GM23338 (cell line): Measurements from ENCODE around the gene CSF2RB. TPM values are rescaled to one million over a fixed set of nuclear protein-coding genes. Genes with fewer than 3 reads are reported as not detected.
A peak's percentile ranks its signal among the peaks of the same experiment; 100 is the strongest.

Experiments used
- ATAC-seq: fragments of 200-7000 bp; cut with Tn5 transposase; 3 replicates; pipeline ENCODE4 v1.9.1; 2020
- DNase-seq: peaks from one replicate; pipeline ENCODE4 v3.0.0-alpha.2; 2015; ENCODE audit warnings: low spot score
- H2AFZ ChIP-seq: fragments of 200-600 bp; sonication (generic); 2 replicates; pipeline ENCODE4 v1.8.0; 2016; ENCODE audit warnings: antibody characterized with exemption, mild to moderate bottlenecking, moderate library complexity
- H3F3A ChIP-seq: fragments of 200-600 bp; sonication (generic); replicated peaks from 2 replicates; pipeline ENCODE4 v1.8.0; 2017; ENCODE audit warnings: antibody characterized with exemption, mixed run types, low read depth
- H3K27ac ChIP-seq: fragments of 200-600 bp; sonication (generic); 2 replicates; pipeline ENCODE4 v1.6.1; 2016; ENCODE audit warnings: low read depth
- H3K27me3 ChIP-seq: fragments of 200-600 bp; sonication (generic); 2 replicates; pipeline ENCODE4 v1.8.0; 2016; ENCODE audit warnings: mild to moderate bottlenecking, mixed run types, moderate library complexity; ENCODE audit not compliant: insufficient read depth
- H3K36me3 ChIP-seq: fragments of 200-600 bp; sonication (generic); 2 replicates; pipeline ENCODE4 v1.8.0; 2016; ENCODE audit warnings: mild to moderate bottlenecking; ENCODE audit not compliant: insufficient read depth
- H3K4me1 ChIP-seq: fragments of 200-600 bp; sonication (generic); 2 replicates; pipeline ENCODE4 v1.8.0; 2016; ENCODE audit warnings: mild to moderate bottlenecking, moderate library complexity; ENCODE audit not compliant: insufficient read depth
- H3K4me2 ChIP-seq: fragments of 200-600 bp; sonication (generic); 2 replicates; pipeline ENCODE4 v1.7.1; 2017; ENCODE audit warnings: mixed run types
- H3K4me3 ChIP-seq: fragments of 200-600 bp; sonication (generic); 2 replicates; pipeline ENCODE4 v1.6.1; 2016; ENCODE audit warnings: mixed run types
- H3K79me2 ChIP-seq: fragments of 200-600 bp; sonication (generic); replicated peaks from 2 replicates; pipeline ENCODE4 v1.8.0; 2017; ENCODE audit warnings: mild to moderate bottlenecking; ENCODE audit not compliant: insufficient read depth
- H3K9me2 ChIP-seq: fragments of 200-600 bp; sonication (generic); 2 replicates; pipeline ENCODE4 v1.8.0; 2017; ENCODE audit not compliant: insufficient read depth
- H4K20me1 ChIP-seq: fragments of 200-600 bp; sonication (generic); replicated peaks from 2 replicates; pipeline ENCODE4 v1.8.0; 2017; ENCODE audit warnings: mild to moderate bottlenecking; ENCODE audit not compliant: insufficient read depth
- H3K27ac Mint-ChIP-seq: 2 replicates; pipeline ENCODE4 v1.8.0; 2020; ENCODE audit warnings: inconsistent platforms, mild to moderate bottlenecking, moderate library complexity, mixed read lengths
- H3K27me3 Mint-ChIP-seq: 3 replicates; pipeline ENCODE4 v1.8.0; 2022; ENCODE audit warnings: low read depth, mild to moderate bottlenecking, moderate library complexity, mixed read lengths, inconsistent platforms; ENCODE audit not compliant: insufficient read depth, poor library complexity
- H3K36me3 Mint-ChIP-seq: 3 replicates; pipeline ENCODE4 v1.8.0; 2021; ENCODE audit warnings: low read depth, mild to moderate bottlenecking, inconsistent platforms, moderate library complexity, mixed read lengths
- H3K4me1 Mint-ChIP-seq: 3 replicates; pipeline ENCODE4 v1.8.0; 2020; ENCODE audit warnings: mild to moderate bottlenecking, inconsistent platforms, mixed read lengths
- H3K4me3 Mint-ChIP-seq: 3 replicates; pipeline ENCODE4 v1.8.0; 2021; ENCODE audit warnings: moderate library complexity, mild to moderate bottlenecking, inconsistent platforms, mixed read lengths
- H3K9me3 Mint-ChIP-seq: 3 replicates; pipeline ENCODE4 v1.8.0; 2020; ENCODE audit warnings: moderate library complexity, mild to moderate bottlenecking, inconsistent platforms, mixed read lengths
- CREB1 ChIP-seq: fragments of 250-450 bp; sonication (Bioruptor Pico); IDR thresholded peaks from 2 replicates; pipeline ENCODE4 v1.5.0; 2020; ENCODE audit warnings: low read depth, mild to moderate bottlenecking, moderate library complexity
- POLR2AphosphoS5 ChIP-seq: IDR thresholded peaks from 2 replicates; pipeline ENCODE4 v1.6.1; 2016; ENCODE audit warnings: antibody characterized with exemption, low read depth
- STAT1 ChIP-seq: IDR thresholded peaks from one replicate; pipeline ENCODE4 v1.6.1; 2016; ENCODE audit warnings: antibody characterized with exemption; ENCODE audit not compliant: unreplicated experiment
- ZNF114 ChIP-seq: fragments of 250-450 bp; sonication (Bioruptor Pico); IDR thresholded peaks from 2 replicates; pipeline ENCODE4 v1.5.0; 2020; ENCODE audit warnings: mild to moderate bottlenecking, moderate library complexity
- polyA plus RNA-seq: library from polyadenylated mRNA; unstranded; fragments of >200 nt; fragmentation: Nextera tagmentation; extraction: Ambion mirVana; gene quantifications from 2 replicates; pipeline ENCODE4 v1.2.1, GENCODE V29; 2016
- total RNA-seq: library from RNA; depleted of rRNA; stranded (reverse); fragments of >200 nt; shearing (Covaris generic); gene quantifications from 2 replicates; pipeline ENCODE4 v1.2.3, GENCODE V29; 2014
- TF ChIP-seq, protein P1 (sequence below), 2 experiments: fragments of 200-600 bp in 1 of 2; sonication (generic) in 1 of 2; conservative IDR thresholded peaks; 2 replicates each; pipeline versions ENCODE4 v1.5.1 to v1.6.1; 2016 to 2017; ENCODE audit warnings: antibody characterized with exemption in 2 of 2, low read depth in 2 of 2, mild to moderate bottlenecking in 2 of 2, moderate library complexity in 1 of 2
- TF ChIP-seq, protein P2 (sequence below): IDR thresholded peaks from 2 replicates; pipeline ENCODE4 v1.6.1; 2016; ENCODE audit warnings: antibody characterized with exemption
- TF ChIP-seq, protein P3 (sequence below): fragments of 250-450 bp; sonication (Bioruptor Pico); IDR thresholded peaks from 2 replicates; pipeline ENCODE4 v1.5.0; 2020; ENCODE audit warnings: mild to moderate bottlenecking, moderate library complexity

CSF2RB gene
- total and polyA plus RNA-seq, 2 experiments from 2014 or later = not detected

DNA sequence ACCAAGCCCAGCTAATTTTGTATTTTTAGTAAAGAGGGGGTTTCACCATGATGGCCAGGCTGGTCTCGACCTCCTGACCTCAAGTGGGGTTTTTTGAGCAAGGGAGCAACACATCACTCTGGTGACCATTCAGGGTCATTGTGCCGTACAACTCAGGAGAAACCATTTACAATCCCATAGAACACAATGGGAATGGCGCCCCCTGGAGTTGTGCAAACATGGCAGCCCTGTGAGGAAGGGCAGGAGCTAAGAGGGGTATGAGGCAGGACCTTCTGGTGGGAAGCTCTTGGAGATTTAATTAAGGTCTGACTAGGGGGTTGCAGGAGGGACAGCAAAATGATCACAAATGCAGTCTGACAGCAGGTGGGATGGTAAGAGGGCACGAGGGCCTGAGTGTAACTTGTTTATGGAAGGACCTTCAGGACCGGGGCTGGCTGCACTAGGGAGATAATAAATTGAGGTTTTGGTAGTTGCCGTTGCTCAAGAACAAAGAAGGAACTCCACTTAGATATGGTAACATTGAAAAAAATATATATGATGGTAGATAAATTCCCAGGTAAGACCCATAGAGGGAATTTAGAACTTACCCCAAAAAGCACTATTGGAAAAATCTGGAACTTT lies 9.1 kb upstream of the CSF2RB start:
- Histone ChIP-seq H3K36me3 (no peaks in the 10 kb centered on the region), H3K4me2 (no peak overlapping the region), H4K20me1 (no peaks in the 10 kb centered on the region), H3K27me3 (peaks cover 6% of the 10 kb centered on the region; the same call in 1 of the 2 replicates), H3K4me3 (no peak overlapping the region), H3F3A (no peaks in the 10 kb centered on the region), H2AFZ (no peak overlapping the region), H3K9me2 (peaks cover 30% of the 10 kb centered on the region), H3K79me2 (no peaks in the 10 kb centered on the region), H3K27ac (no peak overlapping the region), H3K4me1 (peaks cover 11% of the 10 kb centered on the region; the same call in 1 of the 2 replicates)
- DNase-seq (no peak), ATAC-seq (no peak)
- H3K9me3 Mint-ChIP-seq = peaks cover 14% of the 10 kb centered on the region; the same call in 2 of the 3 replicates
- H3K27me3 Mint-ChIP-seq = peaks cover 27% of the 10 kb centered on the region
- H3K4me3 Mint-ChIP-seq = no peak overlapping the region
- H3K4me1 Mint-ChIP-seq = peaks cover 20% of the 10 kb centered on the region
- no peak overlapping the region for H3K27ac Mint-ChIP-seq
- TF ChIP-seq POLR2AphosphoS5 (no peak), STAT1 (no peak), CREB1 (CRISPR knock-in tag) (no peak)
- TF ChIP-seq, protein P1, sequence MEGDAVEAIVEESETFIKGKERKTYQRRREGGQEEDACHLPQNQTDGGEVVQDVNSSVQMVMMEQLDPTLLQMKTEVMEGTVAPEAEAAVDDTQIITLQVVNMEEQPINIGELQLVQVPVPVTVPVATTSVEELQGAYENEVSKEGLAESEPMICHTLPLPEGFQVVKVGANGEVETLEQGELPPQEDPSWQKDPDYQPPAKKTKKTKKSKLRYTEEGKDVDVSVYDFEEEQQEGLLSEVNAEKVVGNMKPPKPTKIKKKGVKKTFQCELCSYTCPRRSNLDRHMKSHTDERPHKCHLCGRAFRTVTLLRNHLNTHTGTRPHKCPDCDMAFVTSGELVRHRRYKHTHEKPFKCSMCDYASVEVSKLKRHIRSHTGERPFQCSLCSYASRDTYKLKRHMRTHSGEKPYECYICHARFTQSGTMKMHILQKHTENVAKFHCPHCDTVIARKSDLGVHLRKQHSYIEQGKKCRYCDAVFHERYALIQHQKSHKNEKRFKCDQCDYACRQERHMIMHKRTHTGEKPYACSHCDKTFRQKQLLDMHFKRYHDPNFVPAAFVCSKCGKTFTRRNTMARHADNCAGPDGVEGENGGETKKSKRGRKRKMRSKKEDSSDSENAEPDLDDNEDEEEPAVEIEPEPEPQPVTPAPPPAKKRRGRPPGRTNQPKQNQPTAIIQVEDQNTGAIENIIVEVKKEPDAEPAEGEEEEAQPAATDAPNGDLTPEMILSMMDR (conservative IDR thresholded peaks at IDR 0.05; ENCODE audit: low read depth in 2 of 2) = peak; percentile 36 to 53
- TF ChIP-seq, protein P2, sequence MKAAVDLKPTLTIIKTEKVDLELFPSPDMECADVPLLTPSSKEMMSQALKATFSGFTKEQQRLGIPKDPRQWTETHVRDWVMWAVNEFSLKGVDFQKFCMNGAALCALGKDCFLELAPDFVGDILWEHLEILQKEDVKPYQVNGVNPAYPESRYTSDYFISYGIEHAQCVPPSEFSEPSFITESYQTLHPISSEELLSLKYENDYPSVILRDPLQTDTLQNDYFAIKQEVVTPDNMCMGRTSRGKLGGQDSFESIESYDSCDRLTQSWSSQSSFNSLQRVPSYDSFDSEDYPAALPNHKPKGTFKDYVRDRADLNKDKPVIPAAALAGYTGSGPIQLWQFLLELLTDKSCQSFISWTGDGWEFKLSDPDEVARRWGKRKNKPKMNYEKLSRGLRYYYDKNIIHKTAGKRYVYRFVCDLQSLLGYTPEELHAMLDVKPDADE = no peak
- peaks cover 17% of the 10 kb centered on the region for H3K36me3 Mint-ChIP-seq

DNA sequence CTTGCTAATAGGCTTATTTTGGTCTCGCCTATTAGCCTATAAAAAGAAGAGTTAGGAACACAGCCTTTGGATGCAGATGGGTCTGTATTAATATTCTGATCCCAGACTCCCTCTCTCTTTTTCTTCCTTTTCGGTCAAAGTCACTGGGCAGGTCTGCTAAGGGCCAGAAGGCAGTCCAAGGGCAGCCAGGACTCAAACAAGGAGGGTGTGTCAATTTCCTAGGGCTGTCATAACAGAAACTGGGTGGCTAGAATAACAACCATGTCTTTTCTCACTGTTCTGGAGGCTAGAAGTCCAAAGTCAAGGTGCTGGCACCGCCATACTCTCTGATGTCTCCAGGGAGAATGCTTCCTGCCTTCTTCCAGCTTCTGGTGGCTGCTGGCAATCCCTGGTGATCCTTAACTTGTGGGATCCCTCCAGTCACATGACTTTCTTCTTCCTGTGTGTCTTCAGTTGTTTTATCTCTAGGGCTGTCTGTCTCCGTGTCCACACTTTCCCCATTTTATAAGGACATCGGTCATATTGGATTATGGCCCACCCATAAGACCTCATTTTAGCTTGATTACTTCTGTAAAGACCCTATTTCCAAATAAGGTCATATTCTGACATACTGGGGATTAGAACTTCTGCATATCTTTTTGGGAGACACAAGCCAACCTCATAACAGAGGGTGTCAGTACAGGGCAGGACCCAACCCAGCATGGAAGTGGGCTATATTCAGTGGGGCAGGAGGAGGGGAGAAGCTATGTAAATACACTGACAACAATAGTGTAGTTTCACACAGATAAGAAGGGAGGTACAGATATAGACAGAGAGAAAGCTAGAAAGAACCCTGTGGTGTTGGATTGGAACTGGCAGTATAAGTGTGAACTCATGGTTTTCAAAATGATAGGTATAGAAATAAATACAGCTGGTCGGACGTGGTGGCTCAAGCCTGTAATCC lies 5.9 kb upstream of the CSF2RB start:
- Mint-ChIP-seq H3K27ac (no peak overlapping the region), H3K27me3 (peaks cover 31% of the 10 kb centered on the region), H3K36me3 (peaks cover 4% of the 10 kb centered on the region; the same call in 1 of the 3 replicates), H3K9me3 (peaks cover 3% of the 10 kb centered on the region; the same call in 1 of the 3 replicates), H3K4me3 (no peak overlapping the region), H3K4me1 (peaks cover 21% of the 10 kb centered on the region)
- H3K4me3 ChIP-seq = no peak overlapping the region
- ATAC-seq (no peak), DNase-seq (no peak)
- no peak overlapping the region for H3K4me2 ChIP-seq
- no peaks in the 10 kb centered on the region for H3F3A ChIP-seq
- no peaks in the 10 kb centered on the region for H3K36me3 ChIP-seq
- peaks cover 8% of the 10 kb centered on the region; the same call in 1 of the 2 replicates for H3K9me2 ChIP-seq
- H3K27ac ChIP-seq = no peak overlapping the region
- peaks cover 29% of the 10 kb centered on the region for H3K27me3 ChIP-seq
- no peaks in the 10 kb centered on the region for H4K20me1 ChIP-seq
- H3K4me1 ChIP-seq = peaks cover 9% of the 10 kb centered on the region
- no peak overlapping the region for H2AFZ ChIP-seq
- H3K79me2 ChIP-seq = no peaks in the 10 kb centered on the region
- TF ChIP-seq ZNF114 = no peak
- TF ChIP-seq, protein P3, sequence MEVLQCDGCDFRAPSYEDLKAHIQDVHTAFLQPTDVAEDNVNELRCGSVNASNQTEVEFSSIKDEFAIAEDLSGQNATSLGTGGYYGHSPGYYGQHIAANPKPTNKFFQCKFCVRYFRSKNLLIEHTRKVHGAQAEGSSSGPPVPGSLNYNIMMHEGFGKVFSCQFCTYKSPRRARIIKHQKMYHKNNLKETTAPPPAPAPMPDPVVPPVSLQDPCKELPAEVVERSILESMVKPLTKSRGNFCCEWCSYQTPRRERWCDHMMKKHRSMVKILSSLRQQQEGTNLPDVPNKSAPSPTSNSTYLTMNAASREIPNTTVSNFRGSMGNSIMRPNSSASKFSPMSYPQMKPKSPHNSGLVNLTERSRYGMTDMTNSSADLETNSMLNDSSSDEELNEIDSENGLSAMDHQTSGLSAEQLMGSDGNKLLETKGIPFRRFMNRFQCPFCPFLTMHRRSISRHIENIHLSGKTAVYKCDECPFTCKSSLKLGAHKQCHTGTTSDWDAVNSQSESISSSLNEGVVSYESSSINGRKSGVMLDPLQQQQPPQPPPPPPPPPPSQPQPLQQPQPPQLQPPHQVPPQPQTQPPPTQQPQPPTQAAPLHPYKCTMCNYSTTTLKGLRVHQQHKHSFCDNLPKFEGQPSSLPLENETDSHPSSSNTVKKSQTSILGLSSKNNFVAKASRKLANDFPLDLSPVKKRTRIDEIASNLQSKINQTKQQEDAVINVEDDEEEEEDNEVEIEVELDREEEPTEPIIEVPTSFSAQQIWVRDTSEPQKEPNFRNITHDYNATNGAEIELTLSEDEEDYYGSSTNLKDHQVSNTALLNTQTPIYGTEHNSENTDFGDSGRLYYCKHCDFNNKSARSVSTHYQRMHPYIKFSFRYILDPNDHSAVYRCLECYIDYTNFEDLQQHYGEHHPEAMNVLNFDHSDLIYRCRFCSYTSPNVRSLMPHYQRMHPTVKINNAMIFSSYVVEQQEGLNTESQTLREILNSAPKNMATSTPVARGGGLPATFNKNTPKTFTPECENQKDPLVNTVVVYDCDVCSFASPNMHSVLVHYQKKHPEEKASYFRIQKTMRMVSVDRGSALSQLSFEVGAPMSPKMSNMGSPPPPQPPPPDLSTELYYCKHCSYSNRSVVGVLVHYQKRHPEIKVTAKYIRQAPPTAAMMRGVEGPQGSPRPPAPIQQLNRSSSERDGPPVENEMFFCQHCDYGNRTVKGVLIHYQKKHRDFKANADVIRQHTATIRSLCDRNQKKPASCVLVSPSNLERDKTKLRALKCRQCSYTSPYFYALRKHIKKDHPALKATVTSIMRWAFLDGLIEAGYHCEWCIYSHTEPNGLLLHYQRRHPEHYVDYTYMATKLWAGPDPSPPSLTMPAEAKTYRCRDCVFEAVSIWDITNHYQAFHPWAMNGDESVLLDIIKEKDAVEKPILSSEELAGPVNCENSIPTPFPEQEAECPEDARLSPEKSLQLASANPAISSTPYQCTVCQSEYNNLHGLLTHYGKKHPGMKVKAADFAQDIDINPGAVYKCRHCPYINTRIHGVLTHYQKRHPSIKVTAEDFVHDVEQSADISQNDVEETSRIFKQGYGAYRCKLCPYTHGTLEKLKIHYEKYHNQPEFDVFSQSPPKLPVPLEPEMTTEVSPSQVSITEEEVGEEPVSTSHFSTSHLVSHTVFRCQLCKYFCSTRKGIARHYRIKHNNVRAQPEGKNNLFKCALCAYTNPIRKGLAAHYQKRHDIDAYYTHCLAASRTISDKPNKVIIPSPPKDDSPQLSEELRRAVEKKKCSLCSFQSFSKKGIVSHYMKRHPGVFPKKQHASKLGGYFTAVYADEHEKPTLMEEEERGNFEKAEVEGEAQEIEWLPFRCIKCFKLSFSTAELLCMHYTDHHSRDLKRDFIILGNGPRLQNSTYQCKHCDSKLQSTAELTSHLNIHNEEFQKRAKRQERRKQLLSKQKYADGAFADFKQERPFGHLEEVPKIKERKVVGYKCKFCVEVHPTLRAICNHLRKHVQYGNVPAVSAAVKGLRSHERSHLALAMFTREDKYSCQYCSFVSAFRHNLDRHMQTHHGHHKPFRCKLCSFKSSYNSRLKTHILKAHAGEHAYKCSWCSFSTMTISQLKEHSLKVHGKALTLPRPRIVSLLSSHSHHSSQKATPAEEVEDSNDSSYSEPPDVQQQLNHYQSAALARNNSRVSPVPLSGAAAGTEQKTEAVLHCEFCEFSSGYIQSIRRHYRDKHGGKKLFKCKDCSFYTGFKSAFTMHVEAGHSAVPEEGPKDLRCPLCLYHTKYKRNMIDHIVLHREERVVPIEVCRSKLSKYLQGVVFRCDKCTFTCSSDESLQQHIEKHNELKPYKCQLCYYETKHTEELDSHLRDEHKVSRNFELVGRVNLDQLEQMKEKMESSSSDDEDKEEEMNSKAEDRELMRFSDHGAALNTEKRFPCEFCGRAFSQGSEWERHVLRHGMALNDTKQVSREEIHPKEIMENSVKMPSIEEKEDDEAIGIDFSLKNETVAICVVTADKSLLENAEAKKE (CRISPR knock-in tag) = no peak
